Transverse colon (tissue), 4 donors: Measurements from ENCODE around the gene ZNF366. TPM values are rescaled to one million over a fixed set of nuclear protein-coding genes. Genes with fewer than 3 reads are reported as not detected.

Experiments used
- DNase-seq: peaks from one replicate; pipeline ENCODE4 v3.0.0-alpha.2; 2019
- H3K27ac ChIP-seq, 4 donors: fragments of 200-600 bp; sonication (generic); 2 replicates each; pipeline ENCODE4 v1.5.1; 2016 to 2018; ENCODE audit warnings: inconsistent platforms in 4 of 4
- H3K27me3 ChIP-seq: fragments of 200-600 bp; sonication (generic); 2 replicates; pipeline ENCODE4 v1.5.1; 2017; ENCODE audit warnings: inconsistent platforms
- H3K36me3 ChIP-seq, 4 donors: fragments of 200-600 bp; sonication (generic); 2 replicates each; pipeline ENCODE4 v1.5.1; 2017 to 2019; ENCODE audit warnings: inconsistent platforms in 4 of 4
- H3K4me1 ChIP-seq, 4 donors: fragments of 200-600 bp; sonication (generic); 2 replicates each; pipeline ENCODE4 v1.5.1; 2017 to 2020; ENCODE audit warnings: inconsistent platforms in 4 of 4
- H3K4me3 ChIP-seq, 4 donors: fragments of 200-600 bp; sonication (generic); 1 replicate in 1 of 4; 2 replicates in 3 of 4; pipeline versions ENCODE4 v1.5.1 to v1.6.1; 2017 to 2019; ENCODE audit warnings: inconsistent platforms in 4 of 4
- H3K9me3 ChIP-seq, 2 donors: fragments of 200-600 bp; sonication (generic); 2 replicates each; pipeline ENCODE4 v1.5.1; 2017 to 2019; ENCODE audit warnings: inconsistent platforms in 2 of 2
- CTCF ChIP-seq, 5 experiments: fragments of 200-600 bp in 3 of 5; fragments of 450-650 bp in 2 of 5; sonication (generic) in 3 of 5; IDR thresholded peaks; 1 replicate in 2 of 5; 2 replicates in 3 of 5; pipeline ENCODE4 v1.5.1; 2016 to 2017; ENCODE audit warnings: antibody characterized with exemption in 5 of 5, inconsistent platforms in 3 of 5, mild to moderate bottlenecking in 2 of 5, moderate library complexity in 1 of 5
- EP300 ChIP-seq: sonication (generic); formaldehyde crosslinking; IDR thresholded peaks from one replicate; pipeline ENCODE4 v1.6.1; 2017; ENCODE audit warnings: antibody characterized with exemption, low read depth
- POLR2A ChIP-seq: fragments of 450-650 bp; IDR thresholded peaks from one replicate; pipeline ENCODE4 v1.6.1; 2016; ENCODE audit warnings: antibody characterized with exemption, mild to moderate bottlenecking, moderate library complexity
- POLR2AphosphoS5 ChIP-seq, 3 donors: sonication (generic); formaldehyde crosslinking; IDR thresholded peaks; one replicate each; pipeline ENCODE4 v1.6.1; 2016; ENCODE audit warnings: antibody characterized with exemption in 3 of 3
- WGBS, 2 donors: methylation state at CpG; one replicate each; pipeline ENCODE4 v1.1.5; 2018; ENCODE audit warnings: low coverage in 1 of 2; 5-methylcytosine and 5-hydroxymethylcytosine counted together
- in situ Hi-C, 4 donors: fragments of 200-750 bp; cut with MboI; loops; one replicate each; pipeline versions ENCODE4 v1.15.0 to v1.15.1; 2017; ENCODE audit warnings: low sequenced_read_pairs in 3 of 4, low pct_ligation_motif_present in 1 of 4, low pct_unique_long_range_greater_than_20kb in 1 of 4
- intact Hi-C: fragments of 100-400 bp; cut with DNase I; formaldehyde crosslinking; loops from one replicate; pipeline ENCODE4 v1.15.1; 2023; ENCODE audit warnings: low total_unique reads
- total RNA-seq, 4 donors: library from RNA; depleted of rRNA; stranded (reverse); fragments of >200 nt; gene quantifications; one replicate each; pipeline ENCODE4 v1.1.0, GENCODE V29; 2016

The ZNF366 gene
- total RNA-seq, 4 donors from 2014 or later: 0.40 to 1.4 (median 0.72) TPM

DNA sequence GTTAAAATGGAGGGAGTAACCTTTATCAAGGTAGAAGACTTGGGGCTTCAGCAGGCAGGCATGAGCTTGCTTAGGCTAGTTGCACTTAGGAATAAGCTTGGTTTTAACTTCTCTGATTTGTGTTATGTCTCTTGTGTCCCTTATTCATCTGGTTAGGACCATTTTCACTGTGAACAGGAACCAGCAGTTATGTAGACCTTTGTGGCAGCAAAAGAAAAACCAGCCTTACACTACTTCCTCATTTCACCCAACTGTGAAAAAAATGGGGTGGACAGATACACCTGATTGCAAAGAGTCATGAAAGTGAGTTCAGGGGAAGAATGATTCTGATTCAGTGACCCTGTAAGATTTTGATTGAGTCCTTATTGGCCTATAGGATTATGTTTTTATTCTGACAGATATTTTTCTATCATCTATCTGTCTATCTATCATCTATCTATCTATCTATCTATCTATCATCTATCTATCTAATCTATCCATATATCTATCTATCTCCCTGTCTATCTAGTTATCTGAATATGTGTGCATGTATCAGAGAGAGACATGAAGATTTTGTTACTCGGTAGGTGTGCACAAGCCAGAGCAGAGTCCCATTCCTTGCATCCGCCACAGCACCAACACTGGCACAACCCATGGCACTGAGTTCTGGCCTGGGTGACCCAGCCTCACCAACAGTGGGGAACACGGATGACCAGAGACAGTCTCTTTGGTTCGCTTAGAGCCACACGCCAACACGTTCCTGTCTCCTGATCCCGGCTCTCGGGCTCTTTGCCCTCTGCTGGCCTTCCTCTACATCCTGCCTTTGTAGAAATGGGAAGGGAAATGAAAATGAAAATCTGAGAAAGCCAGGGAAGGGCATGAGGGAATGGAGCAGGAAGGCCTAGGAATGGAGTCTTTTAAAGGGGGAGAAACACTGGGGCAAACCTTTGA is 1.3 kb upstream of the ZNF366 start:
- no peak overlapping the region for H3K4me3 ChIP-seq
- intact Hi-C loops: no loop called here
- no peaks in the 10 kb centered on the region for H3K27me3 ChIP-seq
- DNase-seq: no peak
- H3K36me3 ChIP-seq: no peaks in the 10 kb centered on the region
- peak overlapping the region; percentile 37 to 73 (median 51) for H3K27ac ChIP-seq
- peaks cover 7 to 41% (median 19%) of the 10 kb centered on the region in 4 donors for H3K4me1 ChIP-seq
- TF ChIP-seq CTCF (IDR thresholded peaks at IDR 0.05) (no peak), EP300 (no peak), POLR2A (no peak), POLR2AphosphoS5 (IDR thresholded peaks at IDR 0.05) (no peak)
- no peaks in the 10 kb centered on the region for H3K9me3 ChIP-seq
- 93 to 100% methylated on average over 1 to 8 of the region's 8 CpGs for WGBS, 2 donors
- in situ Hi-C loops: no loop called here

- Histone ChIP-seq H3K4me3 (no peak overlapping the region), H3K27ac (peak overlapping the region; percentile 36 to 73 (median 51)), H3K36me3 (no peaks in the 10 kb centered on the region), H3K9me3 (no peaks in the 10 kb centered on the region), H3K27me3 (no peaks in the 10 kb centered on the region), H3K4me1 (peaks cover 7 to 41% (median 19%) of the 10 kb centered on the region in 4 donors)
- intact Hi-C loops (no loop called here), in situ Hi-C loops (no loop called here)
- no peak for DNase-seq
- TF ChIP-seq EP300: no peak
- TF ChIP-seq POLR2AphosphoS5 (IDR thresholded peaks at IDR 0.05): no peak
- TF ChIP-seq POLR2A: no peak
- no peak for TF ChIP-seq CTCF (IDR thresholded peaks at IDR 0.05)
- whole genome bisulfite sequencing, 2 donors: 63 to 65% methylated on average over 2 to 5 of the region's 5 CpGs
Measured at GRCh38 chr5:72507907-72508238, 663 bp upstream of the ZNF366 start.

DNA sequence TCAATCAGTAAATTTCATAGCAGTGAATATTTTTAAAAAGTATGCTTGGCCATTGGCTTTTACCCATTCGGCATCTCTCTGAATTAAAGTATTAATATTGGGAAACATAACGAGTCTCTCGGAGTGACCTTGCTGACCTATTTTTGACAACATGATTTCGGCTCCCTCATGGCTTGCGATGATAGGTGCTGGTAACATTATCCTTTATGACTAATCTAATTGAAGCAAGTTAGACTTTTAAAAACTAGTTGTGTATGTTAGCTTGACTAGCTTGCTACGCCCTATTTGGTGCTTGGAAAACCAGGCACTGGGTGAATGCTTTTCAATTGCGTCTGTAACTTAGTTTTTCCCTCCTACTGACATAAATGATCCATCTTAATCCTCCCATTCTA is 1.1 kb downstream of the ZNF366 start:
- Histone ChIP-seq H3K9me3 (no peaks in the 10 kb centered on the region), H3K36me3 (no peaks in the 10 kb centered on the region), H3K4me1 (peaks cover 7 to 34% (median 16%) of the 10 kb centered on the region in 4 donors), H3K4me3 (no peak overlapping the region), H3K27me3 (no peaks in the 10 kb centered on the region), H3K27ac (peak overlapping the region in 3 of 4 donors; percentile 15 to 55 (median 27))
- intact Hi-C loops (no loop called here), in situ Hi-C loops (no loop called here)
- TF ChIP-seq POLR2AphosphoS5 (IDR thresholded peaks at IDR 0.05) (no peak), CTCF (IDR thresholded peaks at IDR 0.05) (no peak), EP300 (no peak), POLR2A (no peak)
- DNase-seq: no peak
- WGBS, 2 donors: 83 to 89% methylated on average over 7 of the region's 7 CpGs

DNA sequence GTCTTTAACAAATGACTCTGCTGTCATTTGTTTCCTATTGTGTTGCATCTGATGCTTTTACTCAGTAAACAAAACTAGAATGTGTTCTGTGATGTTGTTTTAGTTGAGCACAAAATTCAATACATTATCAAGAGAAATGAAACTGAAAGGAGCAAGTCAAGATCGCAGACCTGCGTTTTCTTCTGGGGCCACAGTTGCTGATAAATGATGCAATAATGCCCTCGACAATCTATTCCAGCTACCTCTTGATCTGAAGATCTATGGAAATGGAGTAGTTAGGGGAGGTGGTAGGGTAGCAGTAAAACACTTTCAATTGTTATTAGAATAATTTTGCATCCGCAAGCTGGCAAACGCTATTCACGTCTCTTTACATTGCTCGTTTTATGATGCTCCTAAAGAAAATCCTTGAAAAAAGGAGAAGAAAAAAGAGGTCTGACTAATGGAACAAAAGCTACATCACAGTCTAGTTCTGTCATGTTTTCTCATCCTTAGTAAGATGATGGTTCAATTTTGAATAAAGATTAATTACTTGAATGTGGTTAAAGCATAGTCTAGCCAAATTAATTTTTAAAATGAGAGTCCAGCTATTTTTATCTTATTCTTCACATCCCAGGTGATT is 1.6 kb downstream of the ZNF366 start:
- Histone ChIP-seq H3K9me3 (no peaks in the 10 kb centered on the region), H3K27ac (peak overlapping the region in 3 of 4 donors; percentile 9 to 27 (median 15)), H3K27me3 (no peaks in the 10 kb centered on the region), H3K36me3 (no peaks in the 10 kb centered on the region), H3K4me3 (no peak overlapping the region), H3K4me1 (peaks cover 7 to 29% (median 12%) of the 10 kb centered on the region in 4 donors)
- intact Hi-C loops (no loop called here), in situ Hi-C loops (no loop called here)
- no peak for DNase-seq
- no peak for TF ChIP-seq EP300
- no peak for TF ChIP-seq POLR2AphosphoS5 (IDR thresholded peaks at IDR 0.05)
- no peak for TF ChIP-seq POLR2A
- TF ChIP-seq CTCF (IDR thresholded peaks at IDR 0.05): no peak
- 69 to 82% methylated on average over 7 of the region's 7 CpGs for WGBS, 2 donors
